Gastroesophageal sphincter (tissue), 3 donors: ENCODE results near the gene ERAL1.

ENCODE experiments used
- EP300 ChIP-seq: sonication (generic); formaldehyde crosslinking; IDR thresholded peaks from one replicate; pipeline ENCODE4 v1.6.1; 2017; ENCODE audit warnings: antibody characterized with exemption, mild to moderate bottlenecking
- POLR2A ChIP-seq, 2 donors: fragments of 450-650 bp; IDR thresholded peaks; one replicate each; pipeline ENCODE4 v1.6.1; 2017; ENCODE audit warnings: antibody characterized with exemption in 2 of 2, mild to moderate bottlenecking in 2 of 2, moderate library complexity in 1 of 2
- TF ChIP-seq, protein P1 (sequence below), 4 experiments: fragments of 200-600 bp in 2 of 4; fragments of 450-650 bp in 2 of 4; sonication (generic) in 1 of 4; IDR thresholded peaks; one replicate each; pipeline ENCODE4 v1.5.1; 2017 to 2019; ENCODE audit warnings: antibody characterized with exemption in 4 of 4, mild to moderate bottlenecking in 2 of 4, moderate library complexity in 2 of 4

DNA sequence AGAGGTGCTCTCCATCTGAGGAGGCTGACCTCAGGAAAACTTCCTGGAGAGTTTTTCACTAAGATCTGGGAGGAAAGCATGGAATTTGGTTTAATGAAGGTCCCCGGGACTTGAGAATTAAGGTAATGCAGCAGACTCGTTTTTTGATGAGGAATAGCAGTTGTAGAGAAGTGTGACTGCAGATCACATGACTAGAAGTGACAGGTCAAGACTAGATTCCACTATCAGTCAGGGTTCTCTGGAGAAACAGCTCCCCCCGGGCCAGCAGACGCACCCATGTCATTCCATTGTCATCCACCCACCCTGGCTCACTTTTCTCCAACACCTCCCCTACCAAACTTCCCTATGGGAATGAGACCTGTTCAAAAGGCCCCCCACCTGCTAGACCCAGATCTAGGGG is 50.0 kb downstream of the ERAL1 start:
- TF ChIP-seq POLR2A (IDR thresholded peaks at IDR 0.05) (no peak), EP300 (no peak)
- TF ChIP-seq, protein P1, sequence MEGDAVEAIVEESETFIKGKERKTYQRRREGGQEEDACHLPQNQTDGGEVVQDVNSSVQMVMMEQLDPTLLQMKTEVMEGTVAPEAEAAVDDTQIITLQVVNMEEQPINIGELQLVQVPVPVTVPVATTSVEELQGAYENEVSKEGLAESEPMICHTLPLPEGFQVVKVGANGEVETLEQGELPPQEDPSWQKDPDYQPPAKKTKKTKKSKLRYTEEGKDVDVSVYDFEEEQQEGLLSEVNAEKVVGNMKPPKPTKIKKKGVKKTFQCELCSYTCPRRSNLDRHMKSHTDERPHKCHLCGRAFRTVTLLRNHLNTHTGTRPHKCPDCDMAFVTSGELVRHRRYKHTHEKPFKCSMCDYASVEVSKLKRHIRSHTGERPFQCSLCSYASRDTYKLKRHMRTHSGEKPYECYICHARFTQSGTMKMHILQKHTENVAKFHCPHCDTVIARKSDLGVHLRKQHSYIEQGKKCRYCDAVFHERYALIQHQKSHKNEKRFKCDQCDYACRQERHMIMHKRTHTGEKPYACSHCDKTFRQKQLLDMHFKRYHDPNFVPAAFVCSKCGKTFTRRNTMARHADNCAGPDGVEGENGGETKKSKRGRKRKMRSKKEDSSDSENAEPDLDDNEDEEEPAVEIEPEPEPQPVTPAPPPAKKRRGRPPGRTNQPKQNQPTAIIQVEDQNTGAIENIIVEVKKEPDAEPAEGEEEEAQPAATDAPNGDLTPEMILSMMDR (IDR thresholded peaks at IDR 0.05): no peak
